ENCODE results near the gene TSPAN11.

- TF ChIP-seq POLR2A (IDR thresholded peaks at IDR 0.05) (no peak), CTCF (IDR thresholded peaks at IDR 0.05) (no peak)
Observed at GRCh38 chr12:30968211-30968610, 41.7 kb downstream of the TSPAN11 start.

Measured in body of pancreas (tissue), 4 donors.